GM23248 (cell line): ENCODE data around the gene MRPL42.

ENCODE experiments used
- EZH2 ChIP-seq: fragments of 200-600 bp; sonication (generic); IDR thresholded peaks from 2 replicates; pipeline ENCODE4 v1.6.1; 2018; ENCODE audit warnings: antibody characterized with exemption, mild to moderate bottlenecking; ENCODE audit not compliant: insufficient read depth, poor library complexity, severe bottlenecking
- EZH2phosphoT487 ChIP-seq: fragments of 200-600 bp; sonication (generic); IDR thresholded peaks from 2 replicates; pipeline ENCODE4 v1.6.1; 2018; ENCODE audit warnings: antibody characterized with exemption, moderate library complexity, mild to moderate bottlenecking, low read depth; ENCODE audit not compliant: insufficient read depth

GRCh38 chr12:93466625-93467350 is 526 bp upstream of the MRPL42 start:
- TF ChIP-seq EZH2phosphoT487: no peak
- no peak for TF ChIP-seq EZH2
